ENCODE results near the gene ASIC1. TPM values are rescaled to one million over a fixed set of nuclear protein-coding genes. Genes with fewer than 3 reads are reported as not detected.
"Not testable (repeated sequence)": the region's sequence is repeated elsewhere in the genome, so short reads cannot be mapped to it uniquely, and the experiment has no call there.

The ASIC1 gene
- polyA plus RNA-seq, 1 donor from 2014 or later, result not detected

DNA sequence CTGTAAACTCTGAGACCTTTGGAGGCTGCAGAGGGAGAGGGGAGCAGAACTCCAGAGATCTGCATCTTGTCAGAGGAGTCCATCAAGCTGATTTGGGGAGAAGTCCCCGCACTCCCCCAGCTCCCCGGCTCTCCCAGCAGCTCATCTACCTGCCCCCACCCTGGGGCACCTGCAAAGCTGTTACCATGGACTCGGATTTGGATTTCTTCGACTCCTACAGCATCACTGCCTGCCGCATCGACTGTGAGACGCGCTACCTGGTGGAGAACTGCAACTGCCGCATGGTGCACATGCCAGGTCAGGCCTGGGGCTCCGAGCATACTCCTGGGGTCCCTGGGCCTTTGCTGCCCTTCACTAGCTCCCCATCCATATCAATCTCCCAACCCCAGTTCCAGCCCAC, 20.9 kb downstream of the ASIC1 start:
- Mint-ChIP-seq H3K4me1 (peaks cover 0 to 3% (median 0%) of the 10 kb centered on the region in 3 donors), H3K9me3 (no peaks in the 10 kb centered on the region), H3K27ac (no peak overlapping the region), H3K36me3 (no peaks in the 10 kb centered on the region), H3K4me3 (no peak overlapping the region), H3K27me3 (peaks cover 2% of the 10 kb centered on the region)

GRCh38 chr12:50079771-50080170, 22.4 kb downstream of the ASIC1 start:
- Mint-ChIP-seq H3K4me1 (peaks cover 3 to 6% (median 5%) of the 10 kb centered on the region in 3 donors), H3K27me3 (peaks cover 1% of the 10 kb centered on the region), H3K9me3 (no peaks in the 10 kb centered on the region), H3K27ac (no peak overlapping the region), H3K4me3 (peak overlapping the region in 1 of 4 donors; percentile 64), H3K36me3 (no peaks in the 10 kb centered on the region)

DNA sequence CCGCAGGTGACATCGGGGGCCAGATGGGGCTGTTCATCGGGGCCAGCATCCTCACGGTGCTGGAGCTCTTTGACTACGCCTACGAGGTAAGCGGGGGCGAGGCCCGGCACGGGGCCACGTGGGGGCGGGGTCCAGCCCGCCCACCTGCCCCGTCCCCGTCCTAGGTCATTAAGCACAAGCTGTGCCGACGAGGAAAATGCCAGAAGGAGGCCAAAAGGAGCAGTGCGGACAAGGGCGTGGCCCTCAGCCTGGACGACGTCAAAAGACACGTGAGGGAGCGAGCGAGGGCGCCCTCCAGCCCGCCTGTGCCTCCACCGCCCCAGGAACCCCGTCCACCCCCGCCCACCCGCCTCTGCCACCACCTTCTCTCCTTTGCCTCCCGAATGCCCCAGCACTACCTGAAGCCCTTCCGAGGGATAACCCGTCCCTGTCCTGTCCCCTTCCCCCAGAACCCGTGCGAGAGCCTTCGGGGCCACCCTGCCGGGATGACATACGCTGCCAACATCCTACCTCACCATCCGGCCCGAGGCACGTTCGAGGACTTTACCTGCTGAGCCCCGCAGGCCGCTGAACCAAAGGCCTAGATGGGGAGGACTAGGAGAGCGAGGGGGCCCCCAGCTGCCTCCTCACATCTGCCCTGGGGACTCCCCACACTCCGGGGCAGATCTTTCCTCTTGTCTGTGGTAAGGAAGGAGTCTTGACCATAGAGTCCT, 23.9 kb downstream of the ASIC1 start:
- no peaks in the 10 kb centered on the region for H3K9me3 Mint-ChIP-seq
- H3K36me3 Mint-ChIP-seq, result no peaks in the 10 kb centered on the region
- H3K4me3 Mint-ChIP-seq, result no peak overlapping the region
- peak overlapping the region in 1 of 3 donors; percentile 13 for H3K27ac Mint-ChIP-seq
- H3K4me1 Mint-ChIP-seq, result peaks cover 11 to 12% (median 12%) of the 10 kb centered on the region in 3 donors
- H3K27me3 Mint-ChIP-seq, result peaks cover 1% of the 10 kb centered on the region

DNA sequence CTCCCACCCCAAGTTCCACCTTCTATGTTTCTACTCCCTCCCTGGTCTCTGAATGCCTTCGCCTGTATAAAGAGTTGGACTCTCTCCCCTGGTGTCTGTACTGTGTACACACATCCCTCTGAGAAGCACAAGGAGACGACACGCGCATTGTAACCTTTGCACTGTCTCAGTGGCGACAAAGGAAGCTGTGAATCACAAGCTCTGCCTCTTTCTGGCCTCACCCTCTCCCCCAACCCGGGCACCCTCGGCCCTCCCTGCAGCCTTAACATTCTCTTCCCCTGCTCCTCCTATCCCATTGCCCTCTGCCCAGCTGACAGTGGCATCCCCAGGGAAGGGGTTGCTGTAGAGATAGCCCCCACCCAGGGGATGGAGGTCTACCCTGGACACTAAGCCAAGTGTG, 25.2 kb downstream of the ASIC1 start:
- H3K4me3 Mint-ChIP-seq, result peak overlapping the region in 3 of 4 donors; percentile 2 to 81 (median 73)
- no peaks in the 10 kb centered on the region for H3K36me3 Mint-ChIP-seq
- H3K4me1 Mint-ChIP-seq, result peaks cover 11 to 15% (median 12%) of the 10 kb centered on the region in 3 donors
- H3K27ac Mint-ChIP-seq, result no peak overlapping the region
- peaks cover 1% of the 10 kb centered on the region for H3K27me3 Mint-ChIP-seq
- H3K9me3 Mint-ChIP-seq, result no peaks in the 10 kb centered on the region

DNA sequence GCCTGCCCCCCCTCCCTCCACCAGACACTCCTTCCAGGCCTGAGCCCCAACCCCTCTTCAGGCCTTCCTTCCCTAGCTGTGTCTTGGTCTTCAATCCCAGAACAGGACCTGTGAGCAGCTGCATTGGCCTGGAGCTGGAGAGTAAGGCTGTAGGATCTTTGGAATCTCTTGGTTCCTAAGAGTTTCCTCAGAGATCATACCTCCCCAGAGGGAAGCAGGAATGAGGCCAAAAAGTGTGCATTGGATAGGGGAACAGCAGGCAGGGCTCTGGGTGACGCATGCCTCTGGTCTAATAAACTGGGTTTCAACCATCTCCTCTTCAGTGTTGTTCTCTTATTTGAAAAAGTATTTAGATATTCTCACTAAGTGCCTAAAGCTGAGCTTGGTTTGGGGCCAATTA, 25.9 kb downstream of the ASIC1 start:
- Mint-ChIP-seq H3K36me3 (no peaks in the 10 kb centered on the region), H3K4me3 (peak overlapping the region in 3 of 4 donors; percentile 66 to 83 (median 68)), H3K27ac (peak overlapping the region in 2 of 3 donors; percentile 18 to 78), H3K27me3 (peaks cover 1% of the 10 kb centered on the region), H3K9me3 (no peaks in the 10 kb centered on the region), H3K4me1 (peaks cover 14 to 18% (median 16%) of the 10 kb centered on the region in 3 donors)

DNA sequence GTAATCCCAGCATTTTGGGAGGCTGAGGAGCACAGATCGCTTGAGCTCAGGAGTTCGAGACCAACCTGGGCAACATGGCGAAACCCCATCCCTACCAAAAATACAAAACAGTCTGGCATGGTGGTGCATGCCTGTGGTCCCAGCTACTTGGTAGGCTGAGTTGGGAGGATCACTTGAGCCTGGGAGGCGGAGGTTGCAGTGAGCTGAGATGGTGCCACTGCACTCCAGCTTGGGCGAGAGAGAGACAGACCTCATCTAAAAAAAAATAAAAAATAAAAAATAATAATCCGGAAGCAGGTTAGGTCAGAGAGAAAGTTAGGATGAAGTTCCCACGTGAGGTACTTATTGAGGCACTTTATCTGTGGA, 27.0 kb downstream of the ASIC1 start:
- not testable (repeated sequence) for H3K27me3 Mint-ChIP-seq

GRCh38 chr12:50084775-50085614, 27.6 kb downstream of the ASIC1 start, which contains the start of gene SMARCD1:
Gene SMARCD1, plus strand, starts transcription at chr12:50085342. Its CDS starts 28 bp downstream, at chr12:50085370.
- Mint-ChIP-seq H3K4me3 (peak within 1 kb of the TSS; percentile 94 to 99 (median 98)), H3K27me3 (peaks cover 1% of the 10 kb centered on the region), H3K4me1 (peaks cover 21 to 24% (median 21%) of the 10 kb centered on the region in 3 donors), H3K27ac (peak within 1 kb of the TSS; percentile 92 to 98 (median 95)), H3K9me3 (no peaks in the 10 kb centered on the region), H3K36me3 (no peaks in the 10 kb centered on the region)

More for the DNA sequence above, 27.0 kb downstream of the ASIC1 start:
- Mint-ChIP-seq H3K4me3 (peak overlapping the region; percentile 94 to 99 (median 98)), H3K4me1 (peaks cover 21 to 24% (median 21%) of the 10 kb centered on the region in 3 donors), H3K27ac (peak overlapping the region; percentile 92 to 98 (median 95))
- not testable (repeated sequence) for H3K36me3 Mint-ChIP-seq, H3K9me3 Mint-ChIP-seq

DNA sequence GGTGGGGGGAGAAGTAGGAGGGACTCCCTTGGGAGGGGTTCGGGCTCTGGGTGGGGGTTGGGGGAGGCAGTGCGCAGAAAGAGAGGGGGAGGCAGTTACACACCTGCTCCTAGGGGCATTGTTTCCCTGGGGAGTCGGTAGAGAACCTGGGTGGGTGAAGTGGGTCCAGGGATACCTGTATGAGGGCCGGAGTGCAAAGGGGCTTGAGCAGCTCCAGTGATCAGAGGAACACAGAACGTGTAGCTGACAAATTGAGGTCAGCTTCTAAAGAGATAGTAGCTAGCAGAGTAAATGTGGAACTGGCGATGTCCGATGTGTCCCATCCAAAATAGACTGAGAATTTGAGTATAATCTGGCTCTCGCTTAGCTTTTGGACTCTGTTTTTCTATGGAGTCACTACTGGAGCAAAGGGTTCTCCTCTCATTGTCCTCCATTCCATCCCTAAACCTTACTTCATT, 28.2 kb downstream of the ASIC1 start:
- peaks cover 1% of the 10 kb centered on the region for H3K27me3 Mint-ChIP-seq
- H3K4me1 Mint-ChIP-seq, result peaks cover 21 to 24% (median 21%) of the 10 kb centered on the region in 3 donors
- peaks cover 1% of the 10 kb centered on the region for H3K36me3 Mint-ChIP-seq
- peak overlapping the region; percentile 94 to 99 (median 98) for H3K4me3 Mint-ChIP-seq
- no peaks in the 10 kb centered on the region for H3K9me3 Mint-ChIP-seq
- peak overlapping the region; percentile 88 to 95 (median 91) for H3K27ac Mint-ChIP-seq

GRCh38 chr12:50086148-50086547, 28.8 kb downstream of the ASIC1 start:
- Mint-ChIP-seq H3K9me3 (no peaks in the 10 kb centered on the region), H3K4me3 (peak overlapping the region; percentile 94 to 99 (median 98)), H3K27ac (peak overlapping the region; percentile 88 to 95 (median 91)), H3K36me3 (peaks cover 1% of the 10 kb centered on the region), H3K27me3 (peaks cover 1% of the 10 kb centered on the region), H3K4me1 (peaks cover 21 to 24% (median 21%) of the 10 kb centered on the region in 3 donors)

- Mint-ChIP-seq H3K27me3 (peaks cover 1% of the 10 kb centered on the region), H3K27ac (peak overlapping the region in 1 of 3 donors; percentile 25), H3K4me3 (peak overlapping the region in 1 of 4 donors; percentile 99), H3K4me1 (peaks cover 21 to 24% (median 21%) of the 10 kb centered on the region in 3 donors), H3K9me3 (no peaks in the 10 kb centered on the region), H3K36me3 (peaks cover 1% of the 10 kb centered on the region)
Measured at GRCh38 chr12:50087151-50087550, 29.8 kb downstream of the ASIC1 start.

GRCh38 chr12:50087995-50088394, 30.6 kb downstream of the ASIC1 start:
- Mint-ChIP-seq H3K4me3 (peak overlapping the region in 2 of 4 donors; percentile 65 to 72), H3K4me1 (peaks cover 21 to 24% (median 21%) of the 10 kb centered on the region in 3 donors), H3K36me3 (peaks cover 1% of the 10 kb centered on the region), H3K9me3 (no peaks in the 10 kb centered on the region), H3K27ac (peak overlapping the region in 2 of 3 donors; percentile 30 to 46), H3K27me3 (peaks cover 1% of the 10 kb centered on the region)

- no peaks in the 10 kb centered on the region for H3K9me3 Mint-ChIP-seq
- H3K27me3 Mint-ChIP-seq, result peaks cover 1% of the 10 kb centered on the region
- H3K27ac Mint-ChIP-seq, result peak overlapping the region in 2 of 3 donors; percentile 30 to 46
- peak overlapping the region in 1 of 4 donors; percentile 72 for H3K4me3 Mint-ChIP-seq
- peaks cover 18 to 21% (median 21%) of the 10 kb centered on the region in 3 donors for H3K4me1 Mint-ChIP-seq
- H3K36me3 Mint-ChIP-seq, result peaks cover 1% of the 10 kb centered on the region
Measured at GRCh38 chr12:50088577-50089335, 31.4 kb downstream of the ASIC1 start.

- no peaks in the 10 kb centered on the region for H3K9me3 Mint-ChIP-seq
- no peak overlapping the region for H3K27ac Mint-ChIP-seq
- H3K27me3 Mint-ChIP-seq, result no peaks in the 10 kb centered on the region
Measured at GRCh38 chr12:50089730-50090129, 32.3 kb downstream of the ASIC1 start.

GRCh38 chr12:50090391-50090790, 33.0 kb downstream of the ASIC1 start:
- Mint-ChIP-seq H3K27me3 (no peaks in the 10 kb centered on the region), H3K9me3 (no peaks in the 10 kb centered on the region), H3K4me3 (no peak overlapping the region), H3K4me1 (peaks cover 14 to 18% (median 16%) of the 10 kb centered on the region in 3 donors), H3K27ac (no peak overlapping the region), H3K36me3 (peaks cover 1% of the 10 kb centered on the region)

More at GRCh38 chr12:50089730-50090129, 32.3 kb downstream of the ASIC1 start:
- peaks cover 18 to 19% (median 18%) of the 10 kb centered on the region in 3 donors for H3K4me1 Mint-ChIP-seq
- no peak overlapping the region for H3K4me3 Mint-ChIP-seq
- H3K36me3 Mint-ChIP-seq, result peaks cover 1% of the 10 kb centered on the region
